Loucy (cell line): ENCODE measurements around the gene UCN3.

Experiments used
- H2AFZ ChIP-seq: fragments of 200-600 bp; sonication (generic); 2 replicates; pipeline ENCODE4 v1.6.0; 2016; ENCODE audit warnings: antibody characterized with exemption, mild to moderate bottlenecking, low read length, moderate library complexity
- H3F3A ChIP-seq: fragments of 200-600 bp; 2 replicates; pipeline ENCODE4 v1.6.0; 2016; ENCODE audit warnings: antibody characterized with exemption, low read depth, mild to moderate bottlenecking
- H3K27me3 ChIP-seq: fragments of 200-600 bp; sonication (generic); 2 replicates; pipeline ENCODE4 v1.6.1; 2014; ENCODE audit warnings: low read length, mild to moderate bottlenecking; ENCODE audit not compliant: insufficient read depth, poor library complexity, severe bottlenecking
- H3K36me3 ChIP-seq: fragments of 200-600 bp; sonication (generic); 2 replicates; pipeline ENCODE4 v1.6.1; 2016; ENCODE audit warnings: low read length; ENCODE audit not compliant: insufficient read depth
- H3K4me1 ChIP-seq: fragments of 200-600 bp; sonication (generic); 2 replicates; pipeline ENCODE4 v1.5.1; 2014; ENCODE audit warnings: low read length, mild to moderate bottlenecking; ENCODE audit not compliant: insufficient read depth, poor library complexity, severe bottlenecking
- H3K4me2 ChIP-seq: fragments of 200-600 bp; sonication (generic); 2 replicates; pipeline ENCODE4 v1.6.0; 2014; ENCODE audit warnings: antibody characterized with exemption, low read length, low read depth, mild to moderate bottlenecking; ENCODE audit not compliant: poor library complexity, severe bottlenecking
- H3K4me3 ChIP-seq: fragments of 200-600 bp; sonication (generic); 2 replicates; pipeline ENCODE4 v1.5.1; 2014; ENCODE audit warnings: low read length, mild to moderate bottlenecking, mixed read lengths; ENCODE audit not compliant: poor library complexity, severe bottlenecking
- H3K79me2 ChIP-seq: fragments of 200-600 bp; sonication (generic); 2 replicates; pipeline ENCODE4 v1.6.1; 2014; ENCODE audit warnings: low read length; ENCODE audit not compliant: insufficient read depth
- H3K9ac ChIP-seq: fragments of 200-600 bp; sonication (generic); 2 replicates; pipeline ENCODE4 v1.6.0; 2014; ENCODE audit warnings: mild to moderate bottlenecking, low read depth, low read length, moderate library complexity; ENCODE audit not compliant: poor library complexity, severe bottlenecking
- H3K9me2 ChIP-seq: fragments of 200-600 bp; sonication (generic); replicated peaks from 2 replicates; pipeline ENCODE4 v1.6.1; 2016; ENCODE audit warnings: low read depth, low read length, mixed read lengths
- H3K9me3 ChIP-seq: fragments of 200-600 bp; sonication (generic); 2 replicates; pipeline ENCODE4 v1.6.1; 2014; ENCODE audit warnings: mild to moderate bottlenecking, antibody characterized with exemption, low read length, low read depth; ENCODE audit not compliant: insufficient read depth
- H4K20me1 ChIP-seq: fragments of 200-600 bp; sonication (generic); 2 replicates; pipeline ENCODE4 v1.6.0; 2014; ENCODE audit warnings: antibody characterized with exemption, low read length, mild to moderate bottlenecking; ENCODE audit not compliant: insufficient read depth, poor library complexity, severe bottlenecking
- EZH2phosphoT487 ChIP-seq: fragments of 200-600 bp; IDR thresholded peaks from 2 replicates; pipeline ENCODE4 v1.6.1; 2018; ENCODE audit warnings: antibody characterized with exemption, mild to moderate bottlenecking, moderate library complexity, borderline replicate concordance
- TF ChIP-seq, protein P1 (sequence below): fragments of 200-600 bp; sonication (generic); conservative IDR thresholded peaks from 2 replicates; pipeline ENCODE4 v1.5.1; 2014; ENCODE audit warnings: mild to moderate bottlenecking, antibody characterized with exemption, low read length

Gene UCN3

DNA sequence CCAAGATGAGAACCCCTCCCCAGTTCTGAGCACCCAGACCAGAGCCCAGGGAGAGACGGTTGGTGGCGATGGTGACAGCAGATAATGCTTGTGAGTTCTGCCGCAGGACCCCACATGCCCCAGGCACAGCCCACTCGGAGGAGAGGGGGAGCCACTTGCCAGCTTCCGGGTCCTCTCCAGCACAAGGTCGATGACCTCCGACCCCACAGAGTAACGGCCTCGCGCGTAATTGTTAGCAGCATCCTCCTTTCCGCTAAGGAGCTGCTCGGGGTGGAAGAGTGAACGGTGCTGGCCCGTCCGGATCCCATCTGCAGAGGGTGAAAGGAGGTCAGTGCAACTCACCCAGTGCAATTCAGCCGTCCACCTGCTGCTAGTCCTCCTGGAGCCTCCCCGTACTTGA, 30.4 kb downstream of the UCN3 start:
- Histone ChIP-seq H3F3A (no peaks in the 10 kb centered on the region), H3K4me2 (no peak overlapping the region), H3K9me3 (peaks cover 17% of the 10 kb centered on the region), H3K4me1 (no peaks in the 10 kb centered on the region), H4K20me1 (no peaks in the 10 kb centered on the region), H3K36me3 (no peaks in the 10 kb centered on the region), H3K27me3 (no peaks in the 10 kb centered on the region), H3K9me2 (no peaks in the 10 kb centered on the region), H3K9ac (no peak overlapping the region), H3K4me3 (no peak overlapping the region), H2AFZ (no peak overlapping the region), H3K79me2 (no peaks in the 10 kb centered on the region)
- TF ChIP-seq EZH2phosphoT487: no peak
- TF ChIP-seq, protein P1, sequence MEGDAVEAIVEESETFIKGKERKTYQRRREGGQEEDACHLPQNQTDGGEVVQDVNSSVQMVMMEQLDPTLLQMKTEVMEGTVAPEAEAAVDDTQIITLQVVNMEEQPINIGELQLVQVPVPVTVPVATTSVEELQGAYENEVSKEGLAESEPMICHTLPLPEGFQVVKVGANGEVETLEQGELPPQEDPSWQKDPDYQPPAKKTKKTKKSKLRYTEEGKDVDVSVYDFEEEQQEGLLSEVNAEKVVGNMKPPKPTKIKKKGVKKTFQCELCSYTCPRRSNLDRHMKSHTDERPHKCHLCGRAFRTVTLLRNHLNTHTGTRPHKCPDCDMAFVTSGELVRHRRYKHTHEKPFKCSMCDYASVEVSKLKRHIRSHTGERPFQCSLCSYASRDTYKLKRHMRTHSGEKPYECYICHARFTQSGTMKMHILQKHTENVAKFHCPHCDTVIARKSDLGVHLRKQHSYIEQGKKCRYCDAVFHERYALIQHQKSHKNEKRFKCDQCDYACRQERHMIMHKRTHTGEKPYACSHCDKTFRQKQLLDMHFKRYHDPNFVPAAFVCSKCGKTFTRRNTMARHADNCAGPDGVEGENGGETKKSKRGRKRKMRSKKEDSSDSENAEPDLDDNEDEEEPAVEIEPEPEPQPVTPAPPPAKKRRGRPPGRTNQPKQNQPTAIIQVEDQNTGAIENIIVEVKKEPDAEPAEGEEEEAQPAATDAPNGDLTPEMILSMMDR: no peak

DNA sequence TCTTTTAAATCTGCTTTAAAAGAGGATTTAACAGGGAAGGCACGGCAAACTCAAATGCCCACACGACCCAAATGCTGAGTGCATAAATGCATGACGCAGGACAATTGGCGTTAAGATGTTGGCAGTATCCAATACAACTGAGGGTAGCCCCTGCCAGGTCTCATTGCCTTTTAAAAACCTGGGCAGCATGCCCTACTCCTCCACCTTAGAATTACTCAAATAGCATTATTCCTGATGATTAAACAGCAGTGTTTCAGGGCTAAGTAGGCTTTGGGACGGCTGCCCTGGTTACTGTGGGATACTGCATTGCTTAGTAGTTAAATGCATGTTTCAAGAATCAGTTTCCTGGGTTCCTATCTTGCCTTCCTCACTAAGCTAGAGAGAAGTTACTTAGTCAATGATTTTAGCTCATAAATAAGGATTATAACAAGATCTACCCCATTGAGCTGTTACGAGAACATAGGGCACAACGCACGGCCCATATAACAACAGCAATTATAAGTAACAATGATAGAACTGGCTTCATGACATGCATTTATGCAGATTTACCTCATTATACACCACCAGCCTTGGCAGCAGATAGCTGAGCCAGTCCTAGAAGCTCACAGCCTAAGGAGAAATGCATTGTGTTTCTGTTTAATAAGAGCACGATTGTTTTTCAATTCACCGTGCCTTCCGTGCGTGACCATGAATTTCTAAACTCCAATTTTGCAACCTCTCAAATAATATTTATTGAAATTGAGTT, 32.0 kb downstream of the UCN3 start:
- no peaks in the 10 kb centered on the region for H3K79me2 ChIP-seq
- no peak overlapping the region for H2AFZ ChIP-seq

DNA sequence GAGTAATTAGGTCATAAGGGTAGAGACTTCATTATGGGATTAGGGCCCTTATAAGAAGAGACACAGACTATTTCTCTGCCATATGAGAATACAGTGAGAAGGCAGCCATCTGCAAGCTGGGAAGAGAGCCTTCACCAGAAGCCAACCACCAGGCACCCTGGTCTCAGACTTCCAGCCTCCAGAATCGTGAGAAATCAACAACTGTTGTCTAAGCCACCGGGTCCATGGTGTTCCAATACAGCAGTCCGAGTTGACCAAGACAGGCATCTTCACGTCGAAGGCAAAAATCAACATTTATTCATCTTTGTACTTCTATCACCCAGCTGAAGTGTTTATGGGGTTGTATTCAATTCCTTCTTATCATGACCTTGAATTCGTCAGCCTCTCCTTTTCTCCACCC, 34.6 kb downstream of the UCN3 start:
- no peaks in the 10 kb centered on the region for H3F3A ChIP-seq
- H3K4me2 ChIP-seq: no peak overlapping the region
- no peak overlapping the region for H3K4me3 ChIP-seq
- no peaks in the 10 kb centered on the region for H3K9me3 ChIP-seq
- H3K9me2 ChIP-seq: no peaks in the 10 kb centered on the region
- no peaks in the 10 kb centered on the region for H4K20me1 ChIP-seq
- H2AFZ ChIP-seq: no peak overlapping the region
- H3K4me1 ChIP-seq: no peaks in the 10 kb centered on the region
- TF ChIP-seq, protein P1: no peak
- no peak for TF ChIP-seq EZH2phosphoT487
- no peaks in the 10 kb centered on the region for H3K36me3 ChIP-seq
- no peaks in the 10 kb centered on the region for H3K27me3 ChIP-seq
- no peak overlapping the region for H3K9ac ChIP-seq
- no peaks in the 10 kb centered on the region for H3K79me2 ChIP-seq

More for the DNA sequence above, 32.0 kb downstream of the UCN3 start:
- no peaks in the 10 kb centered on the region for H3F3A ChIP-seq
- TF ChIP-seq EZH2phosphoT487: no peak
- TF ChIP-seq, protein P1: no peak
- H4K20me1 ChIP-seq: no peaks in the 10 kb centered on the region
- H3K9me3 ChIP-seq: peaks cover 1% of the 10 kb centered on the region; the same call in 1 of the 2 replicates
- H3K36me3 ChIP-seq: no peaks in the 10 kb centered on the region
- no peaks in the 10 kb centered on the region for H3K27me3 ChIP-seq
- H3K9ac ChIP-seq: no peak overlapping the region
- H3K4me3 ChIP-seq: no peak overlapping the region
- no peak overlapping the region for H3K4me2 ChIP-seq
- no peaks in the 10 kb centered on the region for H3K9me2 ChIP-seq
- H3K4me1 ChIP-seq: no peaks in the 10 kb centered on the region
